ENCODE results near the gene URB1. TPM values are rescaled to one million over a fixed set of nuclear protein-coding genes. Genes with fewer than 3 reads are reported as not detected.

Gene URB1
- total and polyA plus RNA-seq, 2 of the 8 experiments (the other 6 are each of a cell fraction or from before 2014, with no cell fraction given), result 8.1 to 28.9 TPM

GRCh38 chr21:32337206-32337605, 55.6 kb downstream of the URB1 start (continued):
- TF ChIP-seq FOSL1 (IDR thresholded peaks at IDR 0.05; ENCODE audit: insufficient read depth, low read depth, low read length) (no peak), RXRA (IDR thresholded peaks at IDR 0.05; ENCODE audit: insufficient read depth, low read depth, low read length) (no peak), CEBPB (IDR thresholded peaks at IDR 0.05; ENCODE audit: low read depth, low read length) (no peak), ZNF274 (IDR thresholded peaks at IDR 0.05; ENCODE audit: borderline replicate concordance, extremely low read depth, low read length) (no peak), E2F6 (IDR thresholded peaks at IDR 0.05) (no peak), POLR2AphosphoS5 (IDR thresholded peaks at IDR 0.05; ENCODE audit: low read depth, low read length) (no peak)
